ENCODE data around the gene RASSF8.
A peak's percentile ranks its signal among the peaks of the same experiment; 100 is the strongest.

The RASSF8 gene

GRCh38 chr12:25994901-25995625 lies 36.6 kb downstream of the RASSF8 start:
- H3K27me3 Mint-ChIP-seq = peaks cover 2% of the 10 kb centered on the region
- DNase-seq (no peak), ATAC-seq (no peak)
- no peaks in the 10 kb centered on the region for H3K4me1 Mint-ChIP-seq
- no peaks in the 10 kb centered on the region for H3K9me3 Mint-ChIP-seq
- no peak overlapping the region for H3K27ac Mint-ChIP-seq
- H3K4me3 Mint-ChIP-seq = no peak overlapping the region
- H3K36me3 Mint-ChIP-seq (ENCODE audit: low read depth) = no peaks in the 10 kb centered on the region

GRCh38 chr12:25995906-25996305 lies 37.4 kb downstream of the RASSF8 start:
- no peaks in the 10 kb centered on the region for H3K36me3 Mint-ChIP-seq (ENCODE audit: low read depth)
- peaks cover 2% of the 10 kb centered on the region for H3K27me3 Mint-ChIP-seq
- H3K4me3 Mint-ChIP-seq = no peak overlapping the region
- DNase-seq (no peak), ATAC-seq (no peak)
- no peaks in the 10 kb centered on the region for H3K4me1 Mint-ChIP-seq
- no peak overlapping the region for H3K27ac Mint-ChIP-seq
- no peaks in the 10 kb centered on the region for H3K9me3 Mint-ChIP-seq

- H3K4me1 Mint-ChIP-seq = no peaks in the 10 kb centered on the region
- H3K9me3 Mint-ChIP-seq = no peaks in the 10 kb centered on the region
- H3K27ac Mint-ChIP-seq = no peak overlapping the region
- H3K4me3 Mint-ChIP-seq = no peak overlapping the region
- ATAC-seq (no peak), DNase-seq (no peak)
- H3K27me3 Mint-ChIP-seq = peaks cover 2% of the 10 kb centered on the region
- H3K36me3 Mint-ChIP-seq (ENCODE audit: low read depth) = no peaks in the 10 kb centered on the region
Observed at GRCh38 chr12:25996677-25997076, 38.2 kb downstream of the RASSF8 start.

GRCh38 chr12:25997201-25997963 lies 38.9 kb downstream of the RASSF8 start:
- peaks cover 2% of the 10 kb centered on the region for H3K27me3 Mint-ChIP-seq
- H3K36me3 Mint-ChIP-seq (ENCODE audit: low read depth) = no peaks in the 10 kb centered on the region
- H3K27ac Mint-ChIP-seq = no peak overlapping the region
- no peak overlapping the region for H3K4me3 Mint-ChIP-seq
- H3K9me3 Mint-ChIP-seq = no peaks in the 10 kb centered on the region
- DNase-seq (no peak), ATAC-seq (no peak)
- H3K4me1 Mint-ChIP-seq = no peaks in the 10 kb centered on the region

GRCh38 chr12:26000898-26001297 lies 42.4 kb downstream of the RASSF8 start:
- H3K4me3 Mint-ChIP-seq = no peak overlapping the region
- no peak overlapping the region for H3K27ac Mint-ChIP-seq
- peaks cover 8% of the 10 kb centered on the region for H3K9me3 Mint-ChIP-seq
- ATAC-seq (no peak), DNase-seq (no peak)
- peaks cover 1% of the 10 kb centered on the region for H3K27me3 Mint-ChIP-seq
- peaks cover 3% of the 10 kb centered on the region for H3K36me3 Mint-ChIP-seq (ENCODE audit: low read depth)
- no peaks in the 10 kb centered on the region for H3K4me1 Mint-ChIP-seq

GRCh38 chr12:26001530-26001929 lies 43.0 kb downstream of the RASSF8 start:
- ATAC-seq = no peak
- Mint-ChIP-seq H3K4me3 (no peak overlapping the region), H3K27me3 (peaks cover 1% of the 10 kb centered on the region), H3K27ac (no peak overlapping the region), H3K9me3 (peaks cover 8% of the 10 kb centered on the region), H3K4me1 (no peaks in the 10 kb centered on the region), H3K36me3 (ENCODE audit: low read depth) (peaks cover 3% of the 10 kb centered on the region)
- DNase-seq = no peak

- no peak overlapping the region for H3K4me3 Mint-ChIP-seq
- no peak for DNase-seq
- no peak overlapping the region for H3K27ac Mint-ChIP-seq
Observed at GRCh38 chr12:26003065-26003464, 44.6 kb downstream of the RASSF8 start.

GRCh38 chr12:26007566-26007965 lies 49.1 kb downstream of the RASSF8 start:
- Mint-ChIP-seq H3K4me3 (no peak overlapping the region), H3K4me1 (no peaks in the 10 kb centered on the region), H3K27ac (no peak overlapping the region), H3K9me3 (peaks cover 8% of the 10 kb centered on the region), H3K27me3 (peaks cover 1% of the 10 kb centered on the region), H3K36me3 (ENCODE audit: low read depth) (peaks cover 3% of the 10 kb centered on the region)
- DNase-seq (no peak), ATAC-seq (no peak)

More at GRCh38 chr12:26003065-26003464, 44.6 kb downstream of the RASSF8 start:
- H3K4me1 Mint-ChIP-seq = no peaks in the 10 kb centered on the region
- peaks cover 8% of the 10 kb centered on the region for H3K9me3 Mint-ChIP-seq
- no peak for ATAC-seq
- H3K36me3 Mint-ChIP-seq (ENCODE audit: low read depth) = peaks cover 3% of the 10 kb centered on the region
- H3K27me3 Mint-ChIP-seq = peaks cover 1% of the 10 kb centered on the region

- DNase-seq = no peak
Observed at GRCh38 chr12:26009593-26009992, 51.1 kb downstream of the RASSF8 start.

GRCh38 chr12:26010293-26010821 lies 51.9 kb downstream of the RASSF8 start:
- Mint-ChIP-seq H3K4me3 (no peak overlapping the region), H3K4me1 (no peaks in the 10 kb centered on the region), H3K36me3 (ENCODE audit: low read depth) (no peaks in the 10 kb centered on the region), H3K27ac (no peak overlapping the region), H3K27me3 (no peaks in the 10 kb centered on the region), H3K9me3 (no peaks in the 10 kb centered on the region)
- DNase-seq = no peak
- ATAC-seq = no peak

More at GRCh38 chr12:26009593-26009992, 51.1 kb downstream of the RASSF8 start:
- no peaks in the 10 kb centered on the region for H3K4me1 Mint-ChIP-seq
- no peaks in the 10 kb centered on the region for H3K36me3 Mint-ChIP-seq (ENCODE audit: low read depth)
- no peaks in the 10 kb centered on the region for H3K27me3 Mint-ChIP-seq
- ATAC-seq = no peak
- H3K9me3 Mint-ChIP-seq = no peaks in the 10 kb centered on the region
- H3K4me3 Mint-ChIP-seq = no peak overlapping the region
- no peak overlapping the region for H3K27ac Mint-ChIP-seq

GRCh38 chr12:26011099-26011498 lies 52.6 kb downstream of the RASSF8 start:
- Mint-ChIP-seq H3K36me3 (ENCODE audit: low read depth) (no peaks in the 10 kb centered on the region), H3K4me3 (no peak overlapping the region), H3K4me1 (no peaks in the 10 kb centered on the region), H3K27ac (no peak overlapping the region), H3K27me3 (no peaks in the 10 kb centered on the region), H3K9me3 (no peaks in the 10 kb centered on the region)
- ATAC-seq = no peak
- no peak for DNase-seq

- Mint-ChIP-seq H3K4me3 (no peak overlapping the region), H3K27me3 (no peaks in the 10 kb centered on the region), H3K4me1 (no peaks in the 10 kb centered on the region), H3K36me3 (ENCODE audit: low read depth) (no peaks in the 10 kb centered on the region), H3K27ac (no peak overlapping the region), H3K9me3 (no peaks in the 10 kb centered on the region)
- ATAC-seq (no peak), DNase-seq (no peak)
Observed at GRCh38 chr12:26014085-26014484, 55.6 kb downstream of the RASSF8 start.

GRCh38 chr12:26016516-26016915 lies 58.0 kb downstream of the RASSF8 start:
- no peaks in the 10 kb centered on the region for H3K4me1 Mint-ChIP-seq
- H3K27ac Mint-ChIP-seq = no peak overlapping the region
- ATAC-seq (no peak), DNase-seq (no peak)
- H3K4me3 Mint-ChIP-seq = no peak overlapping the region
- no peaks in the 10 kb centered on the region for H3K9me3 Mint-ChIP-seq
- H3K36me3 Mint-ChIP-seq (ENCODE audit: low read depth) = no peaks in the 10 kb centered on the region
- peaks cover 5% of the 10 kb centered on the region for H3K27me3 Mint-ChIP-seq

GRCh38 chr12:26017484-26018211 lies 59.2 kb downstream of the RASSF8 start:
- H3K9me3 Mint-ChIP-seq = no peaks in the 10 kb centered on the region
- no peak for ATAC-seq

More at GRCh38 chr12:26017484-26018211, 59.2 kb downstream of the RASSF8 start:
- Mint-ChIP-seq H3K4me3 (no peak overlapping the region), H3K27ac (no peak overlapping the region), H3K27me3 (peaks cover 5% of the 10 kb centered on the region), H3K4me1 (no peaks in the 10 kb centered on the region), H3K36me3 (ENCODE audit: low read depth) (no peaks in the 10 kb centered on the region)
- peak; percentile 7 for DNase-seq

Measured in activated naive CD8-positive, alpha-beta T cell treated with anti-CD3 and anti-CD28 coated beads, Interleukin-2, amount 50 U/mL, for 24 hours (primary cell).